OCI-LY3 (cell line): ENCODE results near the gene IL4R.

Source experiments
- CTCF ChIP-seq: fragments of 200-600, 300-600 bp; sonication (generic); IDR thresholded peaks from 2 replicates; pipeline ENCODE4 v1.5.1; 2014; ENCODE audit warnings: antibody characterized with exemption, low read length, low read depth
- EZH2phosphoT487 ChIP-seq: fragments of 200-600 bp; shearing (Covaris generic); IDR thresholded peaks from 2 replicates; pipeline ENCODE4 v1.6.1; 2018; ENCODE audit warnings: antibody characterized with exemption, mixed run types, low read depth

DNA sequence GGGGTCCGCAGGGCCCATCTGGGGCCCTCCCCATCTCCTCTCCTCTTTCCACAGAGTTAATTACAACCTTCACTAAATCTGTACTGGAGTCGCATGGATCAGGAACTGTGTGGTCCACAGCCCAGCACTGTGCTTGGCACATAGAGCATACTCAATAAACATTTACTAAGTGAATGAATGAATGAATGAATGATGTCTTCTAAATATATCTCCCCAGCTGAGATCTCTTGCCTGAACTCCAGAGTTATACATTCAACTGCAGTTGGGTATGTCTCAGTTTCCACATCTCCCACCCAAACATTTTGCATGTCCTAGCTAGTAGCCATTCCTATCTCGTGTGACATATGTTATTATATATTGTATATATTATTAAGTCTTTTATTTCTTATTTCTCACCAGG lies 59.5 kb downstream of the IL4R start:
- no peak for TF ChIP-seq EZH2phosphoT487
- no peak for TF ChIP-seq CTCF
